Vagina (tissue), 2 donors: ENCODE measurements around the gene MAZ. TPM values are rescaled to one million over a fixed set of nuclear protein-coding genes. Genes with fewer than 3 reads are reported as not detected.
"Not testable (repeated sequence)": the region's sequence is repeated elsewhere in the genome, so short reads cannot be mapped to it uniquely, and the experiment has no call there.

ENCODE experiments used
- DNase-seq, 2 donors: peaks; one replicate each; pipeline ENCODE4 v3.0.0-alpha.2; 2017; ENCODE audit errors: extremely low spot score in 2 of 2
- H3K27ac ChIP-seq: fragments of 200-600 bp; sonication (generic); one replicate; pipeline ENCODE4 v1.5.1; 2019
- H3K27me3 ChIP-seq: fragments of 200-600 bp; sonication (generic); one replicate; pipeline ENCODE4 v1.5.1; 2019
- H3K36me3 ChIP-seq, 2 donors: fragments of 200-600 bp; sonication (generic); one replicate each; pipeline ENCODE4 v1.5.1; 2017 to 2019
- H3K4me1 ChIP-seq: fragments of 200-600 bp; sonication (generic); one replicate; pipeline ENCODE4 v1.5.1; 2019
- H3K4me3 ChIP-seq, 2 donors: fragments of 200-600 bp; sonication (generic); 1 replicate in 1 of 2; 2 replicates in 1 of 2; pipeline ENCODE4 v1.5.1; 2016 to 2019
- H3K9me3 ChIP-seq: fragments of 200-600 bp; sonication (generic); one replicate; pipeline ENCODE4 v1.5.1; 2019
- CTCF ChIP-seq, 3 experiments: fragments of 450-650 bp in 2 of 3; fragments of 200-600 bp in 1 of 3; sonication (generic) in 1 of 3; IDR thresholded peaks; one replicate each; pipeline ENCODE4 v1.5.1; 2017 to 2019; ENCODE audit warnings: antibody characterized with exemption in 3 of 3, mild to moderate bottlenecking in 2 of 3, moderate library complexity in 2 of 3
- POLR2A ChIP-seq, 2 donors: fragments of 450-650 bp; IDR thresholded peaks; one replicate each; pipeline ENCODE4 v1.6.1; 2017; ENCODE audit warnings: antibody characterized with exemption in 2 of 2, mild to moderate bottlenecking in 2 of 2, moderate library complexity in 2 of 2
- POLR2AphosphoS5 ChIP-seq, 2 donors: sonication (generic); formaldehyde crosslinking; IDR thresholded peaks; one replicate each; pipeline ENCODE4 v1.9.0; 2017; ENCODE audit warnings: antibody characterized with exemption in 2 of 2, mild to moderate bottlenecking in 2 of 2, low read depth in 1 of 2; ENCODE audit not compliant: insufficient read depth in 1 of 2
- intact Hi-C: fragments of 100-400 bp; cut with DNase I; formaldehyde crosslinking; loops from one replicate; pipeline ENCODE4 v1.15.1; 2023
- total RNA-seq: library from RNA; depleted of rRNA; stranded (reverse); fragments of >200 nt; gene quantifications from one replicate; pipeline ENCODE4 v1.2.3, GENCODE V29; 2016

MAZ gene
- total RNA-seq, 1 donor from 2014 or later, result 87.7 TPM

GRCh38 chr16:29789775-29790182, 16.6 kb upstream of the MAZ start:
- DNase-seq, result no peak
- no peaks in the 10 kb centered on the region for H3K9me3 ChIP-seq
- peak overlapping the region; percentile 69 for H3K4me3 ChIP-seq
- H3K27ac ChIP-seq, result peak overlapping the region; percentile 91
- H3K27me3 ChIP-seq, result no peaks in the 10 kb centered on the region
- TF ChIP-seq CTCF (IDR thresholded peaks at IDR 0.05) (no peak), POLR2A (IDR thresholded peaks at IDR 0.05) (no peak), POLR2AphosphoS5 (IDR thresholded peaks at IDR 0.05; ENCODE audit: insufficient read depth in 1 of 2, low read depth in 1 of 2) (no peak)
- peaks cover 34% of the 10 kb centered on the region for H3K4me1 ChIP-seq
- intact Hi-C loops, result no loop called here
- no peaks in the 10 kb centered on the region for H3K36me3 ChIP-seq

- no peaks in the 10 kb centered on the region for H3K27me3 ChIP-seq
- DNase-seq, result peak in 1 of 2 donors; percentile 97
- intact Hi-C loops, result no loop called here
These were observed 16.0 kb upstream of the MAZ start, which contains the start of gene KIF22 for GRCh38 chr16:29790183-29790948. Gene KIF22 (plus strand): TSS chr16:29790751. CDS start chr16:29790760, 9 bp downstream.

GRCh38 chr16:29790949-29791844, 15.1 kb upstream of the MAZ start:
- Histone ChIP-seq H3K27ac (peak overlapping the region; percentile 91), H3K36me3 (no peaks in the 10 kb centered on the region), H3K27me3 (no peaks in the 10 kb centered on the region), H3K4me1 (peaks cover 25% of the 10 kb centered on the region), H3K9me3 (no peaks in the 10 kb centered on the region), H3K4me3 (peak overlapping the region; percentile 69)
- intact Hi-C loops, result no loop called here
- DNase-seq, result no peak
- TF ChIP-seq CTCF (IDR thresholded peaks at IDR 0.05) (no peak), POLR2AphosphoS5 (IDR thresholded peaks at IDR 0.05; ENCODE audit: insufficient read depth in 1 of 2, low read depth in 1 of 2) (no peak), POLR2A (IDR thresholded peaks at IDR 0.05) (no peak)

More at GRCh38 chr16:29790183-29790948, 16.0 kb upstream of the MAZ start, which contains the start of gene KIF22:
- TF ChIP-seq POLR2A (IDR thresholded peaks at IDR 0.05), result peak in 1 of 2 donors; percentile 64
- TF ChIP-seq CTCF (IDR thresholded peaks at IDR 0.05), result peak; percentile 63 to 78 (median 67)
- TF ChIP-seq POLR2AphosphoS5 (IDR thresholded peaks at IDR 0.05; ENCODE audit: insufficient read depth in 1 of 2, low read depth in 1 of 2), result peak; percentile 96 to 100
- Histone ChIP-seq H3K36me3 (no peaks in the 10 kb centered on the region), H3K4me3 (peak within 1 kb of the TSS; percentile 69), H3K27ac (peak within 1 kb of the TSS; percentile 91), H3K9me3 (no peaks in the 10 kb centered on the region), H3K4me1 (peaks cover 28% of the 10 kb centered on the region)

- H3K36me3 ChIP-seq, result peaks cover 0 to 6% of the 10 kb centered on the region in 2 donors
- H3K4me1 ChIP-seq, result peaks cover 25% of the 10 kb centered on the region
- no peak for DNase-seq
- peak overlapping the region in 1 of 2 donors; percentile 69 for H3K4me3 ChIP-seq
- no peak for TF ChIP-seq POLR2A (IDR thresholded peaks at IDR 0.05)
- TF ChIP-seq POLR2AphosphoS5 (IDR thresholded peaks at IDR 0.05; ENCODE audit: insufficient read depth in 1 of 2, low read depth in 1 of 2), result no peak
- no peak for TF ChIP-seq CTCF (IDR thresholded peaks at IDR 0.05)
- intact Hi-C loops, result no loop called here
- H3K27me3 ChIP-seq, result no peaks in the 10 kb centered on the region
- H3K9me3 ChIP-seq, result no peaks in the 10 kb centered on the region
- H3K27ac ChIP-seq, result no peak overlapping the region
These were observed 14.2 kb upstream of the MAZ start for GRCh38 chr16:29791845-29792807.

- H3K4me3 ChIP-seq, H3K27ac ChIP-seq, intact Hi-C loops, H3K27me3 ChIP-seq, H3K9me3 ChIP-seq, DNase-seq: not testable (repeated sequence)
- Histone ChIP-seq H3K4me1 (peaks cover 25% of the 10 kb centered on the region), H3K36me3 (peaks cover 0 to 14% of the 10 kb centered on the region in 2 donors)
These were observed 13.2 kb upstream of the MAZ start for GRCh38 chr16:29793153-29793552.
